ENCODE measurements around the gene HLA-E.
"Not testable (repeated sequence)": the region's sequence is repeated elsewhere in the genome, so short reads cannot be mapped to it uniquely, and the experiment has no call there.

HLA-E gene

GRCh38 chr6:30520522-30520921, 31.2 kb downstream of the HLA-E start:
- Histone ChIP-seq H3K27ac (ENCODE audit: low read depth, low read length) (no peak overlapping the region), H3K27me3 (ENCODE audit: low read length) (no peaks in the 10 kb centered on the region), H2AFZ (ENCODE audit: low read depth, low read length, severe bottlenecking) (no peak overlapping the region), H3K9me2 (replicated peaks; ENCODE audit: insufficient read depth, low read length) (no peaks in the 10 kb centered on the region), H3K9me3 (ENCODE audit: insufficient read depth, low read length) (no peaks in the 10 kb centered on the region), H3K36me3 (ENCODE audit: low read length) (no peaks in the 10 kb centered on the region), H3K79me2 (ENCODE audit: insufficient read depth, low read length) (no peaks in the 10 kb centered on the region), H4K20me1 (ENCODE audit: low read depth, low read length) (no peaks in the 10 kb centered on the region), H3F3A (ENCODE audit: insufficient read depth) (peaks cover 10% of the 10 kb centered on the region), H3K9ac (ENCODE audit: low read length) (no peak overlapping the region), H3K4me2 (ENCODE audit: low read depth, low read length, poor library complexity, severe bottlenecking) (no peak overlapping the region), H3K4me3 (ENCODE audit: insufficient read depth, low read length, poor library complexity, severe bottlenecking) (no peak overlapping the region)
- TF ChIP-seq CTCF (IDR thresholded peaks at IDR 0.05; ENCODE audit: insufficient read depth, low read length, poor library complexity, severe bottlenecking), result no peak
- no peak for TF ChIP-seq EZH2phosphoT487 (conservative IDR thresholded peaks at IDR 0.05; ENCODE audit: low read length)

GRCh38 chr6:30521082-30521481, 31.8 kb downstream of the HLA-E start:
- H3K27ac ChIP-seq (ENCODE audit: low read depth, low read length); H3K4me2 ChIP-seq (ENCODE audit: low read depth, low read length, poor library complexity, severe bottlenecking); H3K9me3 ChIP-seq (ENCODE audit: insufficient read depth, low read length); H3K36me3 ChIP-seq (ENCODE audit: low read length); H3K27me3 ChIP-seq (ENCODE audit: low read length); H3K4me3 ChIP-seq (ENCODE audit: insufficient read depth, low read length, poor library complexity, severe bottlenecking); H3K9ac ChIP-seq (ENCODE audit: low read length); H3K9me2 ChIP-seq (replicated peaks; ENCODE audit: insufficient read depth, low read length); H3K79me2 ChIP-seq (ENCODE audit: insufficient read depth, low read length); H2AFZ ChIP-seq (ENCODE audit: low read depth, low read length, severe bottlenecking); H4K20me1 ChIP-seq (ENCODE audit: low read depth, low read length); H3F3A ChIP-seq (ENCODE audit: insufficient read depth): not testable (repeated sequence)

- H3K4me2 ChIP-seq (ENCODE audit: low read depth, low read length, poor library complexity, severe bottlenecking); H3K27ac ChIP-seq (ENCODE audit: low read depth, low read length); H4K20me1 ChIP-seq (ENCODE audit: low read depth, low read length); H3F3A ChIP-seq (ENCODE audit: insufficient read depth); H3K4me3 ChIP-seq (ENCODE audit: insufficient read depth, low read length, poor library complexity, severe bottlenecking); H3K79me2 ChIP-seq (ENCODE audit: insufficient read depth, low read length); H3K36me3 ChIP-seq (ENCODE audit: low read length); H3K9ac ChIP-seq (ENCODE audit: low read length); H2AFZ ChIP-seq (ENCODE audit: low read depth, low read length, severe bottlenecking); H3K9me2 ChIP-seq (replicated peaks; ENCODE audit: insufficient read depth, low read length); H3K27me3 ChIP-seq (ENCODE audit: low read length); H3K9me3 ChIP-seq (ENCODE audit: insufficient read depth, low read length): not testable (repeated sequence)
Observed at GRCh38 chr6:30521952-30522351, 32.6 kb downstream of the HLA-E start.

- H3K36me3 ChIP-seq (ENCODE audit: low read length); H3K4me2 ChIP-seq (ENCODE audit: low read depth, low read length, poor library complexity, severe bottlenecking); H3K9me3 ChIP-seq (ENCODE audit: insufficient read depth, low read length); H3K27me3 ChIP-seq (ENCODE audit: low read length); H3K79me2 ChIP-seq (ENCODE audit: insufficient read depth, low read length); H4K20me1 ChIP-seq (ENCODE audit: low read depth, low read length); H3K9me2 ChIP-seq (replicated peaks; ENCODE audit: insufficient read depth, low read length); H3K4me3 ChIP-seq (ENCODE audit: insufficient read depth, low read length, poor library complexity, severe bottlenecking); H2AFZ ChIP-seq (ENCODE audit: low read depth, low read length, severe bottlenecking); H3K9ac ChIP-seq (ENCODE audit: low read length): not testable (repeated sequence)
- Histone ChIP-seq H3K27ac (ENCODE audit: low read depth, low read length) (peak overlapping the region; percentile 89; the same call in 1 of the 2 replicates), H3F3A (ENCODE audit: insufficient read depth) (peaks cover 34% of the 10 kb centered on the region)
Observed at GRCh38 chr6:30526444-30526843, 37.1 kb downstream of the HLA-E start.

GRCh38 chr6:30529349-30529875, 40.1 kb downstream of the HLA-E start:
- not testable (repeated sequence) for H3K36me3 ChIP-seq (ENCODE audit: low read length); H3K79me2 ChIP-seq (ENCODE audit: insufficient read depth, low read length); H3K9me2 ChIP-seq (replicated peaks; ENCODE audit: insufficient read depth, low read length); H3K27me3 ChIP-seq (ENCODE audit: low read length); H3K9ac ChIP-seq (ENCODE audit: low read length); H3K4me3 ChIP-seq (ENCODE audit: insufficient read depth, low read length, poor library complexity, severe bottlenecking); H4K20me1 ChIP-seq (ENCODE audit: low read depth, low read length); H3K4me2 ChIP-seq (ENCODE audit: low read depth, low read length, poor library complexity, severe bottlenecking); H3K9me3 ChIP-seq (ENCODE audit: insufficient read depth, low read length)
- peak overlapping the region; percentile 17 for H2AFZ ChIP-seq (ENCODE audit: low read depth, low read length, severe bottlenecking)
- peaks cover 39% of the 10 kb centered on the region for H3F3A ChIP-seq (ENCODE audit: insufficient read depth)
- peak overlapping the region; percentile 59 for H3K27ac ChIP-seq (ENCODE audit: low read depth, low read length)

All from SU-DHL-6 (cell line).